ENCODE data around the gene VTI1A. TPM values are rescaled to one million over a fixed set of nuclear protein-coding genes. Genes with fewer than 3 reads are reported as not detected.

VTI1A gene
- total and polyA plus RNA-seq, 9 of the 15 experiments (the other 6 are each of a cell fraction or from before 2014, with no cell fraction given): 9.3 to 21.4 (median 16.0) TPM

DNA sequence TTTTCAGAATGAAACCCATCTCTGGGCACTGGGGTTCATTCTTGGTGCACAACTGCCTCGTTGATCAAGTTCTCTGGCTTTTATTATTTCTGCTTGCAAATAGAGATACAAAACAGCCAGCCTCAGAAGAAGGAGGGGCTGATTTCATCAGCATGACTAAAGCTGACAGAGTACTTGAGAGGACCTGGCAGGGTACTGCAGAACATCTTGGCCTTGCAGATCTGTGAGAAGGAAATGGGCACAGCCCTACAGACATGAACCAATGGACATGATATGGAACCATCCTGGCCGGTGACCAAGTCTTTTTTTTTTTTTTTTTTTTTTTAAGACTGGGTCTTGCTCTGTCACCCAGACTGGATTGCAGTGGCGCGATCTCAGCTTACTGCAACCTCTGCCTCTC lies 240.6 kb downstream of the VTI1A start:
- POLR2A ChIA-PET: interaction anchor here (0.6 kb wide), 1 partner anchor 257 kb away, joined by 4 read pairs; no protein-coding TSS in a partner anchor
- H4K20me1 ChIP-seq (replicated peaks; ENCODE audit: control insufficient read depth, insufficient read depth, low read length): no peaks in the 10 kb centered on the region
- 21% methylated on average over 2 of the region's 4 CpGs for WGBS (ENCODE audit: insufficient coverage, low coverage, missing lambda C conversion rate)
- no peak overlapping the region for H2AFZ ChIP-seq (ENCODE audit: low read depth, low read length)
- DNase-seq (ENCODE audit: extremely low read depth in 1 of 4, low spot score in 3 of 4): no peak
- TF ChIP-seq, protein P1, sequence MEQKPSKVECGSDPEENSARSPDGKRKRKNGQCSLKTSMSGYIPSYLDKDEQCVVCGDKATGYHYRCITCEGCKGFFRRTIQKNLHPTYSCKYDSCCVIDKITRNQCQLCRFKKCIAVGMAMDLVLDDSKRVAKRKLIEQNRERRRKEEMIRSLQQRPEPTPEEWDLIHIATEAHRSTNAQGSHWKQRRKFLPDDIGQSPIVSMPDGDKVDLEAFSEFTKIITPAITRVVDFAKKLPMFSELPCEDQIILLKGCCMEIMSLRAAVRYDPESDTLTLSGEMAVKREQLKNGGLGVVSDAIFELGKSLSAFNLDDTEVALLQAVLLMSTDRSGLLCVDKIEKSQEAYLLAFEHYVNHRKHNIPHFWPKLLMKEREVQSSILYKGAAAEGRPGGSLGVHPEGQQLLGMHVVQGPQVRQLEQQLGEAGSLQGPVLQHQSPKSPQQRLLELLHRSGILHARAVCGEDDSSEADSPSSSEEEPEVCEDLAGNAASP (IDR thresholded peaks at IDR 0.05): no peak
- no peak for TF ChIP-seq ZFP91 (CRISPR knock-in tag; IDR thresholded peaks at IDR 0.05)
- TF ChIP-seq VEZF1 (CRISPR knock-in tag; IDR thresholded peaks at IDR 0.05): no peak
- TF ChIP-seq PURB (CRISPR knock-in tag; IDR thresholded peaks at IDR 0.05; ENCODE audit: low read depth): no peak
- no peaks in the 10 kb centered on the region for H3K9me1 ChIP-seq (ENCODE audit: control insufficient read depth, insufficient read depth, low read length)
- no peaks in the 10 kb centered on the region for H3K36me3 ChIP-seq (ENCODE audit: control insufficient read depth, insufficient read depth, low read length)
- no peak for ATAC-seq
- CTCF ChIA-PET (ENCODE audit: low intra/inter-chr PET ratio): interaction anchor here (0.6 kb wide), 1 partner anchor 662 kb away, joined by 3 read pairs; no protein-coding TSS in a partner anchor
- BruUV-seq (replicated peaks): no TSS peak
- in situ Hi-C loops (cut with MboI): no loop called here
- H3K9ac ChIP-seq (ENCODE audit: insufficient read depth in 1 of 2, low read depth in 2 of 2, low read length in 2 of 2): no peak overlapping the region
- intact Hi-C loops (cut with micrococcal nuclease): no loop called here
- H3K4me1 ChIP-seq (replicated peaks in 1 of 2; ENCODE audit: control insufficient read depth in 2 of 2, insufficient read depth in 2 of 2, low read length in 2 of 2): no peaks in the 10 kb centered on the region; a peak in 1 of 5 replicates
- no peak overlapping the region for H3K4me3 ChIP-seq
- H3K27ac ChIP-seq (ENCODE audit: extremely low read depth, low read depth, low read length): no peak overlapping the region
- no peaks in the 10 kb centered on the region for H3K9me3 ChIP-seq (replicated peaks; ENCODE audit: control insufficient read depth, insufficient read depth, low read depth, low read length)
- H3K4me2 ChIP-seq (ENCODE audit: insufficient read depth, low read length): no peak overlapping the region
- no peaks in the 10 kb centered on the region for H3K27me3 ChIP-seq (ENCODE audit: control insufficient read depth in 2 of 2, insufficient read depth in 2 of 2, low read length in 2 of 2)
- no peaks in the 10 kb centered on the region for H3K79me2 ChIP-seq (ENCODE audit: control insufficient read depth, insufficient read depth, low read length)
- no peak for FAIRE-seq

Measured in K562 (cell line).